NCI-H2227 treated with DMSO at 0.1 percent for 48 hours (cell line): ENCODE measurements around the gene DLK1.
A peak's percentile ranks its signal among the peaks of the same experiment; 100 is the strongest.

Experiments
- DNase-seq: peaks from one replicate; lab custom pipeline; 2025; lab: John Stamatoyannopoulos, UW

DLK1 gene

GRCh38 chr14:100714258-100714892, 12.3 kb upstream of the DLK1 start:
- DNase-seq: no peak

- no peak for DNase-seq
Observed at GRCh38 chr14:100715332-100715731, 11.4 kb upstream of the DLK1 start.

GRCh38 chr14:100715803-100716202, 10.9 kb upstream of the DLK1 start:
- DNase-seq: no peak

- no peak for DNase-seq
Observed at GRCh38 chr14:100717386-100717785, 9.3 kb upstream of the DLK1 start.

GRCh38 chr14:100719976-100720520, 6.6 kb upstream of the DLK1 start:
- no peak for DNase-seq

DNA sequence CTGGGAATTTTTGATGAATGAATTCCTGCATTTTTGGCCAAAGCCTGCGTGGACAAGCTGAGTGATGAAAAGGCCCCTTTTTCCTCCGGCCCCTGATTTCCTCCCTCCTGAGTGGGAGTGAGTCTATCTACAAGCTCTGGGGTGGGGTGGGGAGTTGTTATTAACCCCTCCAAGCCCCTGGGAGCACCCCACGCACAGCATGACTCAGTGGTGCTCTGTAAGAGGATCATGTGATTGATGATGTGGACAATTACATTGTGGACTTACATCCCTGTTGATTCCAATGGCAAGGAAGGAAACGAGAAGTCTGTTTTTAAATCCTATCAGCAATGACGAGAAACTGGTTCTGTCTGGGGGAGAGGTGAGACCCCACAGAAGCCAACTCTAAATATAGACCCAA, 5.1 kb upstream of the DLK1 start:
- DNase-seq: no peak

GRCh38 chr14:100722367-100722766, 4.3 kb upstream of the DLK1 start:
- no peak for DNase-seq

DNA sequence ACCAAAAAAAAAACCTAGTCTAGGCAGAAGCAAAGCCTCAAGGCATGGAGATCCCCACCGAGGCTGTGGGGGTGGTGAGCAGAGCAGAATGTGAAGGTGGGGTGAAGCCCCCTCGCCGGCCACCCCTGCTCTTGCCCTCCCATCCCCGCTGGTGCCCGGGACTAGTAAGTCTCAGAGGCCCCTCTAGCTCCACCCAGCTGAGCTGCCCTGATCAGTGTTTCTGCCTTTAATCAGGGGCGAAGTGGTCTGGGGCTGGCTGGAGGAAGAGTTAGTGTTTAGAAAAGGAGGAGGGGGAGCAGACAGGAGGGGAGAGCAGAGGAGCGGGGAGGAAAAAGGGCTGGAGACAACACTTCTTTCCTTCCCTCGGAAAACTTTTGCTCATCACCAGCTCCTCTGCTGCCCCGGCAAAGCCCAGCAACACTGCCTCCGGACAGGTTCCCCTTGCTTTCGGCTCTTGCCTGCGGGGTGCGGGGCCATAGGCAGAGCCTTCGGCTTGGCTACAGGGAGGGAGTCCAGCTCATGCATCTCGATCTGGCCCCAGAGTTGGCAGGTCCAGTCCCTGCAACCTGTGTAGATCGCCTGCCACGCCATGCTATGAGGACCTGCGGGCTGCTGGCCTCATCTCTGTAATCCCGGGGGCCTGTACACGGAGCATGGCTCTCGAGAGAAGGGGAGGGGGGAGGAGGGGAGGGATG, 3.4 kb upstream of the DLK1 start:
- DNase-seq: no peak

DNA sequence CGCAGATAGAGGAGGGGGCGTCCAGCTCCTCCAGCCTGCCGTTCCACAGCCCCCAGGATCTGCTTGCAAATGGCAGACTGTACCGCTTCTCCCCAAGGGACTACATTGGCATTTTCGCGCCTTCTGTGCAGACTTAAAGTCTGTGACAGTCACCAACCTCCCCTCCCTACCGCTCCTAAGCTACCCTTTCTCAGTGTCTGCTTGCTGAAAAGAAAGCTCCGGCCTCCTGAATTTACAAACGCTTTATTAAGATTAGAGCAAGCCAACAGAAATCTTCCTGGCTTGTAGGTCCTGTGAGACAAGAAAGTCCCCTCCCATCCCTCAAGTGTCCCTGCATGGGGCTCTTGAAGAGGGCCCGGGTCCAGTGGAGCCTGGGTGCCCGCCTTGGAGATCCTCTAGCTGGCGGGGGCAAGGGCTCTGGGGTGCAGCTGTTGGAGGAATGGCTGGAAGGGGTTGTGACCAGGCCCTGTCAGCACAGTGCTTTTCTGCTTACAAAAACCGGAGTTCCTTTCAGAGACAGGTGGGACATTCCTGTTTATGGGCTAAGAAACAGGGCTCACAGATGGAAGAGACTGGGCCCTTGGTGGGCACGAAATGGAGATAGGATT, 2.8 kb upstream of the DLK1 start:
- no peak for DNase-seq

GRCh38 chr14:100724536-100724935, 2.2 kb upstream of the DLK1 start:
- DNase-seq: no peak

GRCh38 chr14:100725587-100726387, 905 bp upstream of the DLK1 start:
- DNase-seq: no peak

DNA sequence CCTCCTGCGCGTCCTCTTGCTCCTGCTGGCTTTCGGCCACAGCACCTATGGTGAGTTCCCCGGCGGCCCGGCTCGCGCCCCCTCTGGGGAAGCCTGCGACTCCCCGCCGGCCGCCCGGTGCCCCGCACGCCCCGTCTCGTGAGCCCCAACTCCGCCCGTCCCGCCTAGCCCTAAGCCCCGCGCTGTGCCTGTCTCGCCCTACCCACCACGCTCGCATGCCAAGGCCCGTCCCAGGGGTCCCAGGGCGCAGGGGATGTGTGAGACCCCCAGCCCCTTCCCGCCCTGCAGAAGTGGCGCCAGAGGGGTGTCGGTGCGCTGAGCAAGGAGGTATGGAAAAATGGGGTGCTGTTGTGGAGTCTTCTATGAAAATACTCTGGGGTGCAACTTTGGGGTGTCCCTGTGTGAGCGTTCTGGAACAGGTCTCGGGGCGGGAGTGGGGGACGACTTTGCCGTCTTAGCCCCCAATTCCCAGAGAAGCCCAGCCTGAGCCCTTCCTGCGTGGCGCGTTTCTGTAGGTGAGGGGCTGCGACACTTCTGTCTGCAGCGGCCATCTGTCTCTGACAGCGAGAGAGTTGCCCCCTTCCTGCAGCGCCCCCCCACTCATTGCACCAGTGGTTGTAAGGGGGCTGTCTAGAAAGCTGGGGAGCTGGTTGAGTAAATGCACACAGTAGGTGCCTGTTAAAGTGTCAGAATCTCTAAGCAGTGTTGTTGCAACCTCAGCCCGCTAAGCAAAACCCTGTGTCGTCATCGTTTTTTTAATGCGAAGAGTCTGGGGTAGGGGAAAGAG, 587 bp downstream of the DLK1 start:
- DNase-seq: no peak

- DNase-seq: no peak
Observed at GRCh38 chr14:100727873-100728240, 1.2 kb downstream of the DLK1 start.

GRCh38 chr14:100728962-100729361, 2.3 kb downstream of the DLK1 start:
- no peak for DNase-seq

GRCh38 chr14:100729982-100730381, 3.3 kb downstream of the DLK1 start:
- DNase-seq: no peak

DNA sequence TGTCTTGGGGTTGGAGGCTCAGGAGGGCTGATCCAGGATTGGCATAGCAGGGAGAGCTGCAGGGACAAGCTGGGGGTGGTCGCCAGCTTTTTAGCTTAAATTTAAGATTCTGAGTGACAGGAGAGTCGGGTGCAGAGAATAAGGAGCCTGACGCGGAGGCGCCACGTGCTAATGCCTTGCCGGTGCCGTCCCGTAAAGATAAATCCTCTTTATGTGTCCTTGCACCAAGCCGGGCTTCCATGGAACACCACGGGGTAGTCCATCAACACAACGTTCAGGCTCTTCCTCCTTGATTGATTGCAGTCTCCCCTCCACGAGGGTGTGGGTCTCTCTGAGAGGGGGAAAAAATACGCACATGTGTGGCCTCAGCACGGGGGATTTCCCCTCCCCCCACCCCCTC, 3.9 kb downstream of the DLK1 start:
- DNase-seq: no peak

DNA sequence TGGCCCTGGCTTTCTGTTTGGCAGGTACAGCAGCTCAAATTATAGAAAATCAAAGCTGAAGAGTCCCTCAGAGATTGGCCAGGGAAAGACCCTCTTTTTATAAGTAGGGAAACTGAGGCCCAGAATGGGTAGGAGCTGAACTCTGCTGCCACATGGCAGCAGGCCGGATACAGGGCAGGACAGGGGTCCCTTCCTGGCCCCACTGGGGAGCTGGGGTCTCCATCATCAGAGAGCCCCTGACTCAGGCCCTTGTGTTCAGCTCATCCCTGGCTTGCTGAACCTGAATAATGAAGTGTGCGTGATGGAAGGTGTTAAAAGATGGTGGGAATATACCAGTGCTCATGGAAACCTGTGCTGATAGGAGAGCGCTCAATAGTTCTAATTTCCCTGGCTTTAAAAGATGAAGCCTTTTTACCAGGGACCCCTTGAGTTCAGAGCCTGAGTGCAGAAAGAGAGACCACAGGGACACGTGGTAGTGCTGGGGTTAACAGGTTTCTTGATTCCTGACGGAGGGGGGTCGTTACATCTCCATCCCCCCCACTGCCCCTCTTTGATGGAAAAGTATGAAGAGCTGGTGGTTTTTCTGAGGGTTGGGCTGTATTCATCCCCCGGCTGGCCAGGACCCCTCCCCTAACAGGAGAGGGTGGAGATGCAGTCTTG, 4.4 kb downstream of the DLK1 start:
- DNase-seq: no peak

- no peak for DNase-seq
Observed at GRCh38 chr14:100731846-100732765, 5.4 kb downstream of the DLK1 start.

DNA sequence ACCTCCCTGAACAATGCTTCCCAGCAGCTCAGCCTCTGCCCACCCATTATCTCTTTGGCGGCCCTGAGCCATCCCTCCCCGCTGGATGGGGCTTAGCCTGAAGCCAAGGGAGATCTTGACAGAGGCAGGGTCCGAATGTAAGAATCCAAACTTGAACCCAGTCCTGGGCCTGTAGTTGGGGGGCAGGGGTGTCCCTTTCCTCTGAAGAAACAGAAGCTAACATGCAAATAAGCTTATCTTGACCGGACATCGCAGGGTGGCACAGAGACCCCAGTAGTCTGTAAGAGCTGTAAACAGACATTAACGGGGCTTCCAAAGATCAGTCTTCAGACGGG, 6.0 kb downstream of the DLK1 start:
- DNase-seq: no peak

GRCh38 chr14:100733152-100733850, 6.6 kb downstream of the DLK1 start:
- peak; percentile 84 for DNase-seq
